GM10266 (cell line): Measurements from ENCODE around the gene HS3ST3A1.

Experiments used
- DNase-seq: peaks from one replicate; pipeline ENCODE4 v3.0.0; 2012; ENCODE audit errors: extremely low spot score
- TF ChIP-seq, protein P1 (sequence below): IDR thresholded peaks from 2 replicates; pipeline ENCODE4 v1.5.1; 2012; ENCODE audit warnings: mild to moderate bottlenecking, low read depth; ENCODE audit not compliant: control insufficient read depth, insufficient read depth; ENCODE audit errors: missing control alignments

The HS3ST3A1 gene

DNA sequence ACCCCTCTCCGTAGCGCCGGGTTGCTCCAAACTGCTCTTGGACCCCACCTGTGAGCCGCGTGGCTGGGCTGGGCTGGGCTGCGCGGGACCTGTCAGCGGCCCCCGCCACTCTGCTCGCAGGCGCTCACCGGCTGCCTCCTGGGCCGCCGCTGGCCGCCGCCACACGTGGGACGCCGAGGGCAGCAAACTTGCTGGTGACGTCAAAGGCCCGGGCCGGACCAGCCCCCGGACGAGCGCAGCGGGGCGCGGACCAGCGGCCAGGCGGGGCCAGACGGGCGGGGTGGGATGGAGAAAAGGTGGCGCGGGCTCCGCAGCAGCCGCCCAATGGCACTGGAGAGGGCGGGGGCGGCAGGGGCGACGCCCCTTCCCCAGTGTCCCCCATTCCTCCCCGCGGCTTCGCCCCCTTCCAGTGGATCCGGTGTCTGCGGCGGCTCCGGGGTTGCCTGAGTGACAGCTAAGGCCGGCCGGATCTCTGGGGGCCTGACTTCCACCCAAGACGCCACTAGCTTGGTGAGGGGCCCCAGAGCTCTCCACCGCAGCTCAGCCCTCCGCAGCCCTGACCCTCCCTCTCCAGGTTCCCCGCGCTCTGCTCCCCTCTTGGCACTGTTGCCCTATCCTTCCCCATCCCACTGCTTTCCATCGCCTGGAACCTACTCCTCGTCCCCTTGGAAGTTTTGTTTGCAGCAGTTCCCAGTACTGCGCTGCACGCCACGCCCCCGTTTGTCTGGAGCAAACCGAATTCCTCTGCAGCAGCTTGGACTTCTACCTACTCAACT lies at the start of gene HS3ST3A1:
HS3ST3A1 (minus strand) TSS at position 154 of the 776 bp plus-strand sequence. CDS start 800 bp downstream, outside the sequence.
- no peak for DNase-seq
- TF ChIP-seq, protein P1, sequence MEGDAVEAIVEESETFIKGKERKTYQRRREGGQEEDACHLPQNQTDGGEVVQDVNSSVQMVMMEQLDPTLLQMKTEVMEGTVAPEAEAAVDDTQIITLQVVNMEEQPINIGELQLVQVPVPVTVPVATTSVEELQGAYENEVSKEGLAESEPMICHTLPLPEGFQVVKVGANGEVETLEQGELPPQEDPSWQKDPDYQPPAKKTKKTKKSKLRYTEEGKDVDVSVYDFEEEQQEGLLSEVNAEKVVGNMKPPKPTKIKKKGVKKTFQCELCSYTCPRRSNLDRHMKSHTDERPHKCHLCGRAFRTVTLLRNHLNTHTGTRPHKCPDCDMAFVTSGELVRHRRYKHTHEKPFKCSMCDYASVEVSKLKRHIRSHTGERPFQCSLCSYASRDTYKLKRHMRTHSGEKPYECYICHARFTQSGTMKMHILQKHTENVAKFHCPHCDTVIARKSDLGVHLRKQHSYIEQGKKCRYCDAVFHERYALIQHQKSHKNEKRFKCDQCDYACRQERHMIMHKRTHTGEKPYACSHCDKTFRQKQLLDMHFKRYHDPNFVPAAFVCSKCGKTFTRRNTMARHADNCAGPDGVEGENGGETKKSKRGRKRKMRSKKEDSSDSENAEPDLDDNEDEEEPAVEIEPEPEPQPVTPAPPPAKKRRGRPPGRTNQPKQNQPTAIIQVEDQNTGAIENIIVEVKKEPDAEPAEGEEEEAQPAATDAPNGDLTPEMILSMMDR, result no peak

DNA sequence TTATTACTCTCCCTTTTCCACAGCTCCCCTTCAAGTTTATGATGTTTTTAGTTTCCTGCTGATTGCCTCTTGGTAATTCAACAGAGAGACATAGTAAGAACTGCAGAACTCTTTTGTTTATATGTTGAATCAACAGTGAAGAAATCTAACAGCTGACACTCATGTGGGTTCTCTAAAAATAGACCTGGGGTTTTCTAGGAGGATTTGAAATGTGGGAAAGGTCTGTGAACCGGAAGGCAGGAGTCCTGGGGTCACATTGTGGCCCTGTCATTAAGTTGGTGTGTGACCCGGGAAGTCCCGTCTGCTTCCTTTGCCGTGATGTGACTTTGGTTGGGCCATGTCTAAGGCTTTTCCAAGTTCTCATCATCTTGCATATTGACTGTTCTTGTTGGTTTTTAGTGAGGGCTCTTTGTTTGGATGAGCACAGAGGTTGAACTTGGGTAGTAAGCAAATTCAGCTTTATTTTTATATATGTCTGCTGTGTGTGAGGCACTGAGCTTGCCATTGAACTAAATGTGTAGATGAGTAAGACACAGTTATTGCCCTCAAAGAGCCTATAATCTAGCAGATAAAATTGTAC lies 48.5 kb upstream of the HS3ST3A1 start:
- TF ChIP-seq, protein P1, result no peak
- no peak for DNase-seq

DNA sequence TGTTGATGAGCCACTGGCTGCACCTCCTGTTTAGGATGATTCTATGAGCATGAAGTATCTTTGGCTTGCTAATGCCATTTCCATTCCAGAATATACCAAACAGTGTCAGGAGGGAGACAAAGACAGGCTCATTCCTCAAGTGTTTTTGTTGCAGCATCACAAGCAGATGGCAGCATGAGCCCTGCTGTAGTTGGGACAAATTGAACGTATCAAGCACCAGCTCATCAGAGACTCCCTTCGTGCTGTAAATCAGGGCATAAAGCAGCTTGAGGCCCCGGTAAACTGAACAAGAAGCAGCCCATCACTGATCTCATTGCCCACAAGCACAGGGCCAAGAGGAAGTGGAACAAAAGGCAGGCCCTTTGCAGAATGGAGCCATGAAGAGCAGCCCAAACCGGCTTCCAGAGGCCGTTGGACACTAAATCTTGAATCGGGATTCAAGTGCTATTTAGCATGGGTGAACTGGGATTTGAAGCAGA lies 45.9 kb upstream of the HS3ST3A1 start:
- TF ChIP-seq, protein P1, result no peak
- no peak for DNase-seq

DNA sequence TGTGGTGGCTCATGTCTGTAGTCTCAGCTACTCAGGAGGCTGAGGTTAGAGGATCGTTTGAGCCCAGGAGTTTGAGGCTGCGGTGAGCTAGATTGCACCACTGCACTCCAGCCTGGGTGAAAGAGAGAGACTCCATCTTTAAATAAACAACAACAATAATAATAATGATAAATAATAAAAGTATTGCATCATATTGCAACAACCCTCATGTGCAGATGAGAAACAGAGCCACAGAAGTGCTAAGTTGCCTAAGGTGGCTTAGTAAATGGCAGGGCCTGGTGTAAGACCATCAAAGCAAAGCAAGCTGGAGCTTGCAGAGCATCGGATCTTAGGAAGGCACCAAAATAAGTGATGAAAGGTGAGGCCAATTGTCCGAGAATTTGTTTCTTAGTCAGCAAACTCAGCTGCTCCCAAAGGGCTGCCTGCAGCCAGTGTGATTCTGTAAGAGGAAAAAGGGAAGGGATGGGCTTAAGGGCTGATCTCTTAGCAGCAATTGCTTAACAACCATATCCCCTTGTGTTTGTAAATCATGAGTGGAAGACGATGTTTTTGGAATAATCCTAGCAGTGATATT lies 45.3 kb upstream of the HS3ST3A1 start:
- no peak for DNase-seq
- TF ChIP-seq, protein P1, result no peak

DNA sequence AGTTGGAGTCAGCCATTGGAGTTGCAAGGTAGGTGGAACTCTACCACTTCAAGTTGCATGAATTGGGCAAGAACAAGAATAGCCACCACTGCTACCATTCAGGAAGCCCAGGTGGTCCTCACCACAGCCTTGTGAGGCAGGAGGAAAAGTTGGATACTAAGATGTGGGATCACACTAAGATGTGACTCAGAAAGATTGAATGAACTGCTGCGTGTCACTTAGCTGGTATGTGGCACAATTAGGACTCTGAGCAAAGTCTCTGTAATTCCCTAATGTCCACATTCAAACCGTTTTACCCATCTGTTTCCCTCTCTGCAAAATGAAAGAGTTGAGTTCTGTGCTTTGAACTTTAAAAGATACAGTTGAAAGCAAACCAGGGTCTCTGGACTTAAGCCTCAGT lies 44.7 kb upstream of the HS3ST3A1 start:
- TF ChIP-seq, protein P1, result no peak
- DNase-seq, result no peak

DNA sequence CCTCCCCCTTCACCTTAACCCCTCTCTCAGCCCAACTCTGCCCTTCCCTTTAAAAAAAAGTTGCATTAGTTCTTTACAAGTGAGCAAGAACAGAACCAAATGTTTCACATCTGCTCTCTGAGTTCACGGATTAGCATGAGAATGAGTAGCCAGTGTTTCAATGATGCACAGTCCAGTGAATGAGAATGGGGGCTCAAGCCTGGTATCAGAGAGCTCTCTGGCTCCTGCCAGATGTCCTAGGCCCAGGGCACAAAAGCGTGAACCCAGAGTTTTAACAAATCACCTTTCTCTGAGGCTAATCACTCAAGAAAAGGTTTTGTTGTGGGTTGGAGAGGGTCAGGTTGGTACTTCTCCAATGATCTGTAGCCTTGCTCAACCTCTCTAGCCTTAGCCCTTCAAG lies 41.5 kb upstream of the HS3ST3A1 start:
- DNase-seq, result no peak
- TF ChIP-seq, protein P1, result no peak

DNA sequence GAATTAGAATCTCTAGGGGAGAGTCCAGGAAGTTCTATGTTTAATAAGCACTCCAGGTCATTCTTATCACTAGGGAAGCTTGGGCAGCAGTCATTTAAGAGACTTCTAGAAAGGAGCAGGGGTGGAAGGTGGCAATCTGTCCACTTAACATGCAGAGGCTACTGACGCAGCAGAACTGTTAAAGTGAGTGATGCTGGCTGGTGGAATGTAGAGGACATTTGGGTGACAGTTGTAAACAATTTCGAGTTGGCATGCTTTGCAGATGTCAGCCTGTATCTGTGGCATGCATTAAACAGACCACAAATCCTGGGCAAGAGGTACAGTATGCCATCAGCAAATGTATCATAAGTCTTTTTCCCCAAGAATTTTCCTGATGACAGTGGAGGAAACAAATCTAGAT lies 40.5 kb upstream of the HS3ST3A1 start:
- TF ChIP-seq, protein P1, result no peak
- no peak for DNase-seq
